Esophagus squamous epithelium (tissue), 5 donors: ENCODE measurements around the gene MRPL19. TPM values are rescaled to one million over a fixed set of nuclear protein-coding genes. Genes with fewer than 3 reads are reported as not detected.

ENCODE experiments used
- DNase-seq: peaks from one replicate; lab custom pipeline; 2025; lab: John Stamatoyannopoulos, UW
- H3K27ac ChIP-seq, 4 donors: fragments of 200-600 bp; sonication (generic); one replicate each; pipeline ENCODE4 v1.5.1; 2016 to 2019; ENCODE audit warnings: mild to moderate bottlenecking in 1 of 4
- H3K27me3 ChIP-seq, 4 donors: fragments of 200-600 bp; sonication (generic); 1 replicate in 3 of 4; 2 replicates in 1 of 4; pipeline versions ENCODE4 v1.5.1 to v1.6.0; 2017 to 2021; ENCODE audit warnings: antibody characterized with exemption in 1 of 4
- H3K36me3 ChIP-seq, 3 donors: fragments of 200-600 bp; sonication (generic); one replicate each; pipeline ENCODE4 v1.5.1; 2016 to 2019
- H3K4me1 ChIP-seq, 3 donors: fragments of 200-600 bp; sonication (generic); one replicate each; pipeline ENCODE4 v1.5.1; 2017 to 2019
- H3K4me3 ChIP-seq, 4 donors: fragments of 200-600 bp; sonication (generic); 1 replicate in 3 of 4; 2 replicates in 1 of 4; pipeline ENCODE4 v1.5.1; 2016 to 2019; ENCODE audit warnings: mild to moderate bottlenecking in 2 of 4, moderate library complexity in 1 of 4
- H3K9me3 ChIP-seq, 3 donors: fragments of 200-600 bp; sonication (generic); one replicate each; pipeline ENCODE4 v1.5.1; 2016 to 2019
- POLR2A ChIP-seq, 4 donors: fragments of 450-650 bp; IDR thresholded peaks; one replicate each; pipeline ENCODE4 v1.6.1; 2017; ENCODE audit warnings: antibody characterized with exemption in 4 of 4, mild to moderate bottlenecking in 4 of 4, moderate library complexity in 3 of 4
- WGBS, 2 donors: methylation state at CpG; one replicate each; pipeline ENCODE4 v1.1.5; 2018; 5-methylcytosine and 5-hydroxymethylcytosine counted together
- intact Hi-C: fragments of 100-400 bp; cut with DNase I; formaldehyde crosslinking; loops from one replicate; pipeline ENCODE4 v1.15.0; 2022
- total RNA-seq, 4 donors: library from RNA; depleted of rRNA; stranded (reverse); fragments of >200 nt; gene quantifications; one replicate each; pipeline ENCODE4 v1.1.0, GENCODE V29; 2016
- TF ChIP-seq, protein P1 (sequence below), 6 experiments: fragments of 450-650 bp in 4 of 6; fragments of 200-600 bp in 2 of 6; sonication (generic) in 2 of 6; IDR thresholded peaks; one replicate each; pipeline ENCODE4 v1.5.1; 2016 to 2019; ENCODE audit warnings: antibody characterized with exemption in 6 of 6, mild to moderate bottlenecking in 4 of 6, moderate library complexity in 4 of 6
- donor health status: DM: yes; HTN: yes; CAD: no.

The MRPL19 gene
- total RNA-seq, 4 donors from 2014 or later, result 29.6 to 48.5 (median 43.6) TPM

DNA sequence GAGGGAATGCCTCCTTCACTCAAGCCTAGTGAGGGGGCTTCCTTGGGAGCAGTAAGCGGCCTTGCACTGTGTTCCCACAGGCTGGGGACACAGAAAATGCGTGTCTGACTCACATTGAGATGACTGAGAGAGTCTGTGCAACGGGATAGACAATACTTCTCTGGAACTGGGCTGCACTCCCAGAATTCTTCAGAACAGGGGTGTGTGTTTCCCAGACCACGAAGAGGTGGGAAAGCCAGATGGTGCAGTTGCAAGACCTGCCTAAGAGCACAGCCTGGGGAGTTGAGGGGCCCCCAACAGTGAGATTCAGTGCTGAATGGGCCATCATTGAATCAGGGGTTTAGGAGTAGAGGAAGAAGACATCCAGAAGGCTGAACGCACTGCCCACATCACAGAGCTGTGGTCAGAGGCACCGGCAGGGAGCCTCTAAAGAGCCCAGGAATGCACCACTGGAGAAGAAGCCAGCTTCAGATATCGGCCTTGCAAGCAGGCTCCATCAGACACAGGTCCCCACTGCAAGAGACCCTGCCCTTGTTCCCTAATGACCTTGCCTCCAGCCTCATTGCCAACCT is 36.6 kb upstream of the MRPL19 start:
- Histone ChIP-seq H3K9me3 (no peaks in the 10 kb centered on the region), H3K4me1 (peaks cover 0 to 18% (median 4%) of the 10 kb centered on the region in 3 donors), H3K27me3 (peaks cover 0 to 71% (median 0%) of the 10 kb centered on the region in 4 donors), H3K4me3 (no peak overlapping the region), H3K27ac (no peak overlapping the region), H3K36me3 (no peaks in the 10 kb centered on the region)
- DNase-seq, result no peak
- TF ChIP-seq, protein P1, sequence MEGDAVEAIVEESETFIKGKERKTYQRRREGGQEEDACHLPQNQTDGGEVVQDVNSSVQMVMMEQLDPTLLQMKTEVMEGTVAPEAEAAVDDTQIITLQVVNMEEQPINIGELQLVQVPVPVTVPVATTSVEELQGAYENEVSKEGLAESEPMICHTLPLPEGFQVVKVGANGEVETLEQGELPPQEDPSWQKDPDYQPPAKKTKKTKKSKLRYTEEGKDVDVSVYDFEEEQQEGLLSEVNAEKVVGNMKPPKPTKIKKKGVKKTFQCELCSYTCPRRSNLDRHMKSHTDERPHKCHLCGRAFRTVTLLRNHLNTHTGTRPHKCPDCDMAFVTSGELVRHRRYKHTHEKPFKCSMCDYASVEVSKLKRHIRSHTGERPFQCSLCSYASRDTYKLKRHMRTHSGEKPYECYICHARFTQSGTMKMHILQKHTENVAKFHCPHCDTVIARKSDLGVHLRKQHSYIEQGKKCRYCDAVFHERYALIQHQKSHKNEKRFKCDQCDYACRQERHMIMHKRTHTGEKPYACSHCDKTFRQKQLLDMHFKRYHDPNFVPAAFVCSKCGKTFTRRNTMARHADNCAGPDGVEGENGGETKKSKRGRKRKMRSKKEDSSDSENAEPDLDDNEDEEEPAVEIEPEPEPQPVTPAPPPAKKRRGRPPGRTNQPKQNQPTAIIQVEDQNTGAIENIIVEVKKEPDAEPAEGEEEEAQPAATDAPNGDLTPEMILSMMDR (IDR thresholded peaks at IDR 0.05), result no peak
- no peak for TF ChIP-seq POLR2A (IDR thresholded peaks at IDR 0.05)
- intact Hi-C loops, result loop anchor here (5.0 kb wide), 1 partner anchor 148 kb away; no protein-coding TSS in a partner anchor
- 52 to 56% methylated on average over 4 to 5 of the region's 7 CpGs for WGBS, 2 donors

GRCh38 chr2:75610671-75611070 is 35.9 kb upstream of the MRPL19 start:
- Histone ChIP-seq H3K36me3 (no peaks in the 10 kb centered on the region), H3K4me1 (peaks cover 0 to 17% (median 4%) of the 10 kb centered on the region in 3 donors), H3K27me3 (peaks cover 0 to 64% (median 0%) of the 10 kb centered on the region in 4 donors), H3K9me3 (no peaks in the 10 kb centered on the region), H3K27ac (no peak overlapping the region), H3K4me3 (no peak overlapping the region)
- DNase-seq, result no peak
- TF ChIP-seq POLR2A (IDR thresholded peaks at IDR 0.05), result no peak
- TF ChIP-seq, protein P1 (IDR thresholded peaks at IDR 0.05), result no peak
- WGBS, 2 donors, result 52 to 68% methylated on average over 4 of the region's 4 CpGs
- intact Hi-C loops, result loop anchor here (5.0 kb wide), 1 partner anchor 148 kb away; no protein-coding TSS in a partner anchor

DNA sequence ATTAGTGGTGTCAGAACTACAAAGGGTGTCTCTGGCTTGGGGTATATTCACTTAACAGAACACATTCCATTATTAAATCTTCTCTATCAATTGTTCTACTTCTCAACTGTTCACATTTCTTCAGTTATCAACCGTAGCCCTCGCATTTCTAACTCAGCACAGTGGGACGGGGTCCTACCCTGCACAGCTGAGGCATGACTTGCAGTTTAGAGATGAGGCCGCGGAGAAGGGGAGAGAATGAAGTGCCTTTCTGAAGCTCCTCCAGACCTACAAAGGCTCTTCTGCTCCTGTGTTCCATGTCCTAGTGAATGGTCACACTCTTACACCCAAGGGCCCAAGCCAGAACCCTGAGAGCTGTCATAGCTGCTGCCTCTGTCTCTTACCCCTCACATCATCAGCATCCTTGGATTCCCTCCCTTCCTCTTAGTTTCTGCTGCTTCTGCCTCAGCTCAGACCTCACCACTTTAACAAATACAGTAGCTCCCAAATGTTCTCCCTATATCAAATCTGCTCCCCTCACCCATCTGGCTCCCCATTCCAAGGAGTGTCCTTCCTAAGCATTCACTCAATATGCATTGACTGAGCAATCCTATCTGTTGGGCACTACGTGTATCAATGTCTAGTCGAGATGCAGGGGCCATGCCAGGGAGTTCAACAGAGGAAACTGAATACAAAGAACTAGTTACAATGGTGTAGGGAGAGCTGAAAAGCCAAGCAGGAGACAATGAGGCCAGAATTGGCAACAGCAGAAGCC is 34.3 kb upstream of the MRPL19 start:
- no peak for TF ChIP-seq POLR2A (IDR thresholded peaks at IDR 0.05)
- TF ChIP-seq, protein P1 (IDR thresholded peaks at IDR 0.05), result no peak
- Histone ChIP-seq H3K27ac (no peak overlapping the region), H3K9me3 (no peaks in the 10 kb centered on the region), H3K27me3 (peaks cover 0 to 49% (median 0%) of the 10 kb centered on the region in 4 donors), H3K36me3 (no peaks in the 10 kb centered on the region), H3K4me1 (peaks cover 0 to 7% (median 4%) of the 10 kb centered on the region in 3 donors), H3K4me3 (no peak overlapping the region)
- DNase-seq, result no peak
- intact Hi-C loops, result loop anchor here (5.0 kb wide), 1 partner anchor 150 kb away; no protein-coding TSS in a partner anchor
- WGBS, 2 donors, result 69 to 76% methylated on average over 4 to 7 of the region's 7 CpGs

DNA sequence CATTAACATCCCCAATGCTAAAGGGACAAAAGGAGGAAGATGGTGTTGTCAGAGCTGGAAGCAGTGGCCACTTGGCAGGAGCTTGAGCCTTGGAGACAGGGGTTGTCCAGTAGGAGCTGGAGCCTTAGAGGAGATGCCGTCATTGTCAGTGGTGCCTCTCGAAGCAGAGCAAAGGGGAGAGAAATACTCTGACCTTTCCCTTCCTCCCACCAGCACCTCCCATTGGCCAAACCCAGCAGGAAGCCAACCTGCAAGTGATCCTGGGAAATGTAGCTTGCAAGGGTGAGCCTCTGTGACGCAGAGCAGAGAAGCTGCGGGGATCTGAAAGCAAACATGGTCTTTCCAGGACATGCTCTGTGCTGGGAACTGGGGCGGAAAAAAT is 33.7 kb upstream of the MRPL19 start:
- H3K36me3 ChIP-seq, result no peaks in the 10 kb centered on the region
- WGBS, 2 donors, result 76 to 88% methylated on average over 5 of the region's 5 CpGs
- no peak overlapping the region for H3K4me3 ChIP-seq
- peaks cover 0 to 43% (median 0%) of the 10 kb centered on the region in 4 donors for H3K27me3 ChIP-seq
- no peak for DNase-seq
- H3K4me1 ChIP-seq, result peaks cover 0 to 7% (median 4%) of the 10 kb centered on the region in 3 donors
- H3K9me3 ChIP-seq, result no peaks in the 10 kb centered on the region
- no peak for TF ChIP-seq POLR2A (IDR thresholded peaks at IDR 0.05)
- TF ChIP-seq, protein P1 (IDR thresholded peaks at IDR 0.05), result no peak
- intact Hi-C loops, result loop anchor here (5.0 kb wide), 1 partner anchor 151 kb away; no protein-coding TSS in a partner anchor
- no peak overlapping the region for H3K27ac ChIP-seq

DNA sequence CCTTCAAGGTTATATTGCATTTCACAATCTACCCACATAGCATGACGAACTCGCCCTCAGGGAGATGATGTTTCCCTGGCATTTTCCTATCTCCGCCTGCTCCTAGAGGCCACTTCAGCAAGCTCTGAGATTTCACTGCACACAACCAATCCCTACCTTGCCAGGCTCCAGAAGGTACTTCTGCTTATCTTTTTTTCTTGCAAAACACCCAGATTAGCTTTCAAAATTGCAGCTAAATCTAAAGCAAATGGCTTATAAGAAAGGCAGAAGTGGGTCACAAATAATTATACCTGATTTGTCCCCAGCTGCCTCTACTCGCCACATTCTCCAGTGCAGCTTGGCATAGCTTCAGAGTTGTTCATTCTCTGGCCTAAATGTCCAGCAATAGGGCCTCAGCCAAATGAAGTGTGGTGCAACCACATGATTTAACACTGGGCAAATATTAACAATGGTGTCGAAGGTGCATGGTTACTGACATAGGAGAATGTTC is 32.4 kb upstream of the MRPL19 start:
- intact Hi-C loops, result loop anchor here (5.0 kb wide), 1 partner anchor 152 kb away; no protein-coding TSS in a partner anchor

More for the DNA sequence above, 32.4 kb upstream of the MRPL19 start:
- Histone ChIP-seq H3K36me3 (no peaks in the 10 kb centered on the region), H3K27ac (no peak overlapping the region), H3K4me3 (no peak overlapping the region), H3K9me3 (no peaks in the 10 kb centered on the region), H3K27me3 (peaks cover 0 to 30% (median 0%) of the 10 kb centered on the region in 4 donors), H3K4me1 (no peaks in the 10 kb centered on the region)
- WGBS, 2 donors, result 66 to 86% methylated on average over 5 of the region's 5 CpGs
- DNase-seq, result no peak
- TF ChIP-seq POLR2A (IDR thresholded peaks at IDR 0.05), result no peak
- TF ChIP-seq, protein P1 (IDR thresholded peaks at IDR 0.05), result no peak
